NCI-H187 treated with DMSO at 0.1 percent for 48 hours (cell line): ENCODE data around the gene PNMA8A.
"Not testable (repeated sequence)": the region's sequence is repeated elsewhere in the genome, so short reads cannot be mapped to it uniquely, and the experiment has no call there.

Experiments used
- DNase-seq: peaks from one replicate; lab custom pipeline; 2025; lab: John Stamatoyannopoulos, UW

PNMA8A gene, protein sequence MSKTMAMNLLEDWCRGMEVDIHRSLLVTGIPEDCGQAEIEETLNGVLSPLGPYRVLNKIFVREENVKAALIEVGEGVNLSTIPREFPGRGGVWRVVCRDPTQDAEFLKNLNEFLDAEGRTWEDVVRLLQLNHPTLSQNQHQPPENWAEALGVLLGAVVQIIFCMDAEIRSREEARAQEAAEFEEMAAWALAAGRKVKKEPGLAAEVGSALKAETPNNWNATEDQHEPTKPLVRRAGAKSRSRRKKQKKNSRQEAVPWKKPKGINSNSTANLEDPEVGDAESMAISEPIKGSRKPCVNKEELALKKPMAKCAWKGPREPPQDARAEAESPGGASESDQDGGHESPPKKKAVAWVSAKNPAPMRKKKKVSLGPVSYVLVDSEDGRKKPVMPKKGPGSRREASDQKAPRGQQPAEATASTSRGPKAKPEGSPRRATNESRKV

DNA sequence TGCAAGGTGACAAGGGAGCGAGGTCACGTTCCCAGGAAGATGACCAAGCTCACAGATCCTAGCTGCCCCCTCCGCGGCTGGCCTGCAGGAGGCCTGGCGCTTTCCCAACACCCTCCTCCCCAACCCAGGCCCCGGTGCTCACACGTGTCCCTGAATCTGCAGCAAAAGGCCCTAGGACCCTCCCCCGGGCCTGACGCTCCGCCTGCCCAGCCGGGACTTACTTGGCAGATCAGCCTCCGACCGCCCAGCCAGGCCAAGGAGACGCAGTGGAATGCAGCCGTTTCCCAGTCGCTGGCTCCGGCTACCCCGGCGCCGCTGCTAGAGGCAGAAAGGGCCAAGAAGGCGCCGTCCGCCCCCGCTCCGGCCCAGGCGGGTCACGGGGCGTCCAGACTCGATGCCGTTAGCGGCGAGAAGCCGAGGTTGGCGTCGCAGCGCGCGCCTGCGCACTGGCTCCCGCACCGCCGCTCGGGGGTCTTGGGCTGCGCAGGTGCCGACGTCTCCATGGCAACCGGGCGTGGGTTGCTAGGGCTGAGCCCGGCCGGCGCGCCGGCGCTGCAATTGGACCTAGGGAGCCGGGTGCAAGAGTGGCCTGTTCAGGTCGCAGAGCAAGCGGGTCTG lies at the start of gene PNMA8A:
Gene PNMA8A, minus strand, starts transcription at position 448 of the 618 bp plus-strand sequence. CDS start 528 bp downstream, outside the sequence.
- DNase-seq = no peak

DNA sequence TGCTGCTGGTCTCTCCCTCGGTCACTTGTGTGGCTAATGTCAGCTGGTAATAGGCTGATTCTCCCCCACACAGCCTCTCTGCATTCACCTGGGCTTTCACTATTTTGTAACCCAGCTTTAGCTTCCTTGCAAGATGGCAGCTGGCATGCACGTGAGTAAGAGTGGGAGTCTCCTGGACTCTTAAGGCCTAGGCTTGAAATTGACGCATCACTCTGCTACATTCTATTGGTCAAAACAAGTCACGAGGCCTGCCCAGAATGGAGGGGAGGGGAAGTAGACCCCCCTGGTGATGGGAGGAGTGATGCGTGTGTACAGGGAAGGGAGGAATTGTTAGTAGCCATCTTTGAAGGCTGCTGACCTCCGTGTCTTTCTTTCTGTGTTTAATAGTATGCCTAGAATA lies 49.3 kb upstream of the PNMA8A start:
- DNase-seq = no peak

DNA sequence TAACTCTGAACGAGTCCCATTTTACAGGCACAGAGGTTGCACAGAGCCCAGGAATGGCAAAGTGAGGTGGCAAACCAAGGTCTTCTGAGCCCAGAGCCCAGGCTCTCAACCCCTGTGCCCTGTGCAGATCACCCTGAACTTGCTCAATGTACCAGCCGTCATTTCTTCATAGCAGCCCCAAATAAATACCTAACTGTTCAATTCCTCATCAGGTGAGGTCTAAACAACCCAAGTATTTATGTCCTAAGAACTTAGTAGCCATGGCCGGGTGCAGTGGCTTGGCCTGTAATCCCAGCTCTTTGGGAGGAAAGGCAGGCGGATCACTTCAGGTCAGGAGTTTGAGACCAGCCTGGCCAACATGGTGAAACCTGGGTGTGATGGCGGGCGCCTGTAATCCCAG lies 46.1 kb upstream of the PNMA8A start:
- no peak for DNase-seq

DNA sequence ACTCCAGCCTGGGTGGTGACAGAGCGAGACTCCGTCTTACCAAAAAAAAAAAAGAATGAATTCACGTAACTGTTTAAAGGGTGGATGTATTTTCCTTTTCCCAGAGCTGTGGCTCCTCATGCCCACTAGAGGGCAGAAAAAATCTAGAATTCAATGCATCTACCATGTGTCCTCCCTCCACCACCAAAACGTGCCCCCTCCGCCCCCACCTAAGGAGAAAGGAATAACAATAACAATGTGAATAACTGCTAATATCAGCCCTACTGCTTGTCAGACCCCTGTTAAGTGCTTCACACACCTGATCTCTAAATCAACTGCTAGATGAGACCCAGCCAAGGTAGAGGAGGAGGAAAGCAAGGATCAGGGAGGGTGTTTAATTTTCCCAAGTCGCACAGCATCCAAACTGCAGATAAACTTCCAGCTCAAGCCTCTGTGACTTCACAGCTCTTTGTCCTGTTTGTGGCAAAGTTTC lies 44.6 kb upstream of the PNMA8A start:
- DNase-seq = no peak

DNA sequence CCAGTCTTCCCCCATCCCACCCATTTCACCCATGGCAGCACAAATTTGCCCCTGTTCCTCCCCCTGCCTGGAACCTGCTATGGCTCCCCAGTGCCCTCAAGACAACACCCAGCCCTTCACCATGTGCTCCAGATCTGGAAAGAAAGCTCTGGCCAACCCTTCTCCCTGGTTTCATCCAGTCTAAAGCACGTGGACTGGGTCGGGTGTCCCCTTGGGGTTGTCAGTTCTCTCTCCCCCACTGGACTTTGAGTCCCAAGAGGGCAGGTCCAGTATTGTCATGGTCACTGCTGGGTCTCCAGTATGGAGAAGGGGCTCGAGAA lies 43.9 kb upstream of the PNMA8A start:
- DNase-seq = no peak

DNA sequence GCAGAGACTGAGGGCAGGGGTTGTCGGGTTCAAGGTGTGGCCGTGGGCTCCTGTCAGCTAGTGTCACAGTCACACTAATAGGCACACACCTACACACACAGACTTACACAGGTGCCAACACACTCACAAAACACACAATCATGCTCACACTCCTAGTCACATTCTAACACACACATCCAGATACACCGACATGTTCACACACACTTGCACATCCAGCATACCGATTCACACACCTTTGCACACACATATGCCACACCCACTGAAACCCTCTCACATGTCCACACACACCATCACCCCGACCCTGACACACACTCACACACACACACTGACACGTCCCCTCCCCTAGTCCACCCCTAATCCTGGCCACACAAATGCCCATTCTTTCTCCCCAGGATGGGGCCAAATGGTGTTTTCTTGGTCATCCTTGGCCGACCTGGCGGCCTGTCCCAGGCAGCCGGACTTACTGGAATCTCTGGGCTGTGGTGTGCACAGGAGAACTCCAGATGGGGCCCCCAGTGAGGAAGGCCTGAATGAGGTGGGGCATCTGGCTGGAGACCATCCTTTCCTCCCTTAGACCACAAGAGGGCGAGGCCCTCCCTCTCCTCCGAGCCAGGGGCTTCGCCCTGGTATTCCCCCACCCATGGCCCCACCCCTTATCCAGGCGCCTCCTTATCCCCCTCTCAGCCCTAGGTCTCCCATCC lies 43.4 kb upstream of the PNMA8A start:
- no peak for DNase-seq

DNA sequence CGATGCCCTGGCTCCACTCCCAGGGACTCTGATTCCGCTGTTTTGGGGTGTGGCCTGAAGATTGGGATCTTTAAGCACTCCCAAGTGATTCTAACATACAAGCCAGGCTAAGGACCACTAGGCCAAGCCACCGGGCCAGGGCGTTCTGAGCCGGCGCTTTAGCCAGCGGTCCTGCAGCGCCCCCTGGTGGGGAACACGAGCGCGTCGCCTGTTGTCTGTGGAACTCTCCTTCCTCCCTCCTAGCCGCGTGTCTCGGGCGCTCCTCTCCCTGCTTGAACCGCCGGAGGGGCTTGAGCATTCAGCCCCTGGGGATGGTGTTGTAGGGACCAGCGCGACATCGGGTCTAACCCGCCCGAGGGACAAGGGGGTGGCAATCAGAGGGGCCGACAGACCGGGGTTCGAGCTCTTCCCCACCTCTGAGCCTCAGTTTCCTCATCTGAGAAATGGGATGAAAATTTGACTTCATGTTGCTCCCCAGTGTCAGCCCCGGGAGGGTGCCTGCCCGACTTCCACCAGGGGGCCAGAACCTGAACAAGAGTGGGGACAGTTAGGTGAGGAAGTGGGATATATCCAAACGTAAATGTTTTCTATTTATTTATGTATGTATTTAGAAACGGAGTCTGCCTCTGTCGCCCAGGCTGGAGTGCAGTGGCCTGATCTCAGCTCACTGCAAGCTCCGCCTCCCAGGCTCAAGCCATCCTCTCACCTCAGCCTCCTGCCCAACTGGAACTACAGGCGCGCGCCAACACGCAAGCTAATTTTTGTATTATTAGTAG lies 42.3 kb upstream of the PNMA8A start:
- DNase-seq = no peak

DNA sequence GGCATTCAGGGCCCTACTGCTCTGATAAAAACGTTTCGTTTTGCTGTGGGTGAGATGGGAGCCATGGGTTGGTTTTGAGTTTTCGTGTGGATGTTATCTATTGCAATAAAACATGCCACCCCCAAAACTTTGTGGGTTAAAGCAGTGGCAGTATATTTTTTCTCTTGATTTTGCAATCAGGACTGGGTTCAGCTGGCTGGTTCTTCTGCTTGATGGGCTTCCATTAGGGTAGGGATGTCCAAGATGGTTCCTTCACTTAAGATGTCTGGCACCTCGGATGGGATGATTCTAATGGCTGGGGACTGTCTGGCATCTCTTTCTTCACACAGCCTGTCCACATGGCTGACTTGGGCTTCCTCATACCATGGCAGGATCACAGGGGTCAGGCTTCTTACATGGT lies 39.9 kb upstream of the PNMA8A start:
- no peak for DNase-seq

DNA sequence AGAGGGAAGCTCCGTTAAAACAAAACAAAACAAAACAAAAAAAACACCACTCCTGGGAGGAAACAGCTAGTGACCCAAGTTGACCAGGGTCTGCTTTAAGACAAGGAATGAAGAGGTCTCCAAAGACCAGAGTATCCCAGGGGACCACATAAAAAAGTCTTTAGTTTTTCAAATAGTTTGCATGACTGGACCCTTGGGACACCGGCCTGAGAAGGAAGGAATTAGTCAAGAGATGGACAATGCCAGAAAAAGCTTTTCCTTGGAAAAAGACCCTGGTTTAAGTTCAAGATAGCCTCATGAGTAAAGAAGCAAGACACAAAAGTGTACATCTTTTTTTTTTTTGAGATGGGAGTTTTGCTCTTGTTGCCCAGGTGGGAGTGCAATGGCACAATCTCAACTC lies 36.8 kb upstream of the PNMA8A start:
- DNase-seq = no peak

DNA sequence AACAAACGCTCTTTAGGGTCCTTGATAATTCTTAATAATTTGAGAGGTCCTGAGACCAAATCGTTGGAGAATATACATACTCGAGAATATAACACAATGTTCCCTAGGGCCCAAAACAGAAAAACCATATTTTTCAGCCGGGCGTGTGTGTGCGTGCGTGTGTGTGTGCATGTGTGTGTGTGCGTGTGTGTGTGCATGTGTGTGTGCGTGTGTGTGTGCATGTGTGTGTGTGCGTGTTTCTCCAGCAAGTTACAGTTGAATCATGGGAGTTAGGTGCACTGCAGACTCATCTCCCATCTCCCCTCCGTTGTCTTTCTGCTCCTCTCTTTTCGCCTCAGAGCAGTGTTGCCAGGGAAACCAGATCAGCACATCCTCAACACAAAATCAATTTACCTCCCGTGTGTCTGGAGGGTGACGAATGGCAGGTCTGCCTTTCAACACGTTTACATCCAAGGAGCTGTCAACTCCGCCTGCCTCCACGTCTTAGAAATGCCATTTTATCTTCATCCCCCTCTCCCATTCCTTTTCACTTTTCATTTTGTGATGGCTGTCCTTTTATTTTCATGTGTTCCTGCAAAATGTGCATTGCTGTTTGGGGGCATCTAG lies 32.6 kb upstream of the PNMA8A start:
- no peak for DNase-seq

DNA sequence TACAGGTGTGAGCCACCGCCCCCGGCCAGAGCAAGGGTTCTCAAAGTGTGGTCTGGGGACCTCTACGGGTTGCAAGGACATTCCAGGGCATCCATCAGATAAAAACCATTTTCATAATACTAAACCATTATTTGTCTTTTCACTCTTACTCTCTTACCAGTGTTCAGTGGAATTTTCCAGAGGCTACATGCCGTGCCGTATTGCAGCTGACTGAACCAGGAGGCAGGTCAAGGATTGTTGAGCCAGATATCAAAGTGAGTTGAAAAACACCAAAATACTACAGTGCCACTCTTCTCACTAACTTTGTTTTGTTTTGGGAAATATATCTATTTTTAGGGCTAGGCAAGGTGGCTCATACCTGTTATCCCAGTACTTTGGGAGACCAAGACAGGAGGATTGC lies 31.5 kb upstream of the PNMA8A start:
- DNase-seq = no peak

DNA sequence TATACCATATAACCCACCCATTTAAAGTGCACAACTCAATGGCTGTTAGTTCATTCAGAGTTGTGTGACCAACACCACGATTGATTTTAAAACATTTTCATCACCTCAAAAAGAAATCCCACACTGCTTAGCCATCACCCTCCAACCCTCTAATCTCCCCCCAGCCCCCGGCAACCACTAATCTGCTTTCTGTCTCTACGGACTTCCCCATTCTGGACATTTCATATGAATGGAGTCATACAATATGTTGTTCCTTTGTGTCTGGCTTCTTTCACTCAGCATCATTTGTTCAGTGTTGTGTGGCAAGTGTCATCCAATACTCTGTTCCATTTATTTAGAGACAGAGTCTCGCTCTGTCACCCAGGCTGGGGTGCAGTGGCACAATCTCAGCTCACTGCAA lies 28.3 kb upstream of the PNMA8A start:
- DNase-seq = no peak

DNA sequence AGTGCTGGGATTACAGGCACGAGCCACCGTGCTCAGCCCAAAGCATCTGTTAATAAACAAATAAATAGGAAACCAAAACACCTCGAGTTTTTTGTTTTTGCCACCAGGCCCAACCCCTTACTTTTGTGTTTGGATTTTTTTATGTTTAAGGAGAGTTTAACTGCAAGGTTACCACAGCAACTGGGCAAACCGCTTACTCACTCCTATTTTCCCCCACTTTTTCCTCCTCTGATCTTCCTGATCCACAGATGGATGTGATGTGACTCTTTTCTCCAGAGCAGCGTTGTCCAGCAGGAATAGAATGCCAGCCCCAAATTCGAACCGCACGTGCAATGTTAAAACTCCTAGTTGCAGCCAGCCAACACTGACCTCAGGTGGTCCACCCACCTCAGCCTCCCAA lies 26.4 kb upstream of the PNMA8A start:
- no peak for DNase-seq

DNA sequence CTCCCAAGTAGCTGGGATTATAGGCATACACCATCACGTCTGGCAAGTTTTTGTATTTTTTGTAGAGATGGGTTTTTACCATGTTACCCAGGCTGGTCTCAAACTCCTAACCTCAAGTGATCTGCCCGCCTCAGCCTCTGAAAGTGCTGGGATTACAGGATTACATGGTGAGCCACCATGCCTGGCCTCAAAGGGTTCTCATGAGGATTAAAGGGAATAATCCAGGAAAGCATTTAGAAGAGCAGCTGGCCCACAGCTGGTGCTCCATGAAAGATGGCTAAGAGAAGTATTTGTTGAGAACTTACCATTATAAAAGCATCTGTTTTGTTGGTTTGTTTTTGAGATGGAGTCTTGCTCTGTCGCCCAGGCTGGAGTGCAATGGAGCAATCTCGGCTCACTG lies 25.5 kb upstream of the PNMA8A start:
- DNase-seq = not testable (repeated sequence)

DNA sequence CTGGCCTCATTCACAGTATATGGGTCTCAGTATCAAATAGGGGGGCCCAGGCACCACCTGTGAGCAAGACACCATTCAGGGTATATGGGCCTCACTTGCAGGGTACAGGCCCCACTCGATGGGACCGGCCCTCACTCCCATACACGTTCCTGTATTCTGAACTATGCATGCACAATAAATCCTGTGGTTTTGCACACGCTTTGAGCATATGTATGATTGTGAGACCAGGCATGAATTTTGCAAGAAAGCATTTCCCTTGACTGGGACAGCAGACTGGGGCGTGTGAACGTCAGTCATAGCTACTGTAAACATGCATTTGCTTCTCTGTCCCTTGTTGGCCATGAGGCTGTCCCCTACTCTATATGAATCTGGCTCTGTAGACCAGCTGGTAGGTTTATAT lies 24.9 kb upstream of the PNMA8A start:
- DNase-seq = no peak

DNA sequence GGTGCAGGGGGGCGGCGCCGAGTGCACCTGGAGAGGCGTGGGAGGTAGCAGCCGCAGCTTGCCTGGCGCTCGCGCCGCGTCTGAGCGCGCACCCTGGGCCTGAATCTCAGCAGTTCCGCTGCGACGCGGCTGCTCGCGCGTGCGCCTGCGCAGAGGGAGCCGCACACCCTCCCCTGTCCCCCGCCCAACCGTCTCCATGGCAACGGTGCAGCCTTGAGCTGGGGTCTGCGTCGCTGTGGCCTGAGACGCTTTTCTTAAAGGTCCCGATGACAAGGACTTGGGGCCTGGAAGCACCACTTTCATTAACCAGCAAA lies 24.4 kb upstream of the PNMA8A start, which contains the start of gene PNMA8B:
Gene PNMA8B, minus strand, starts transcription at position 82 of the 314 bp plus-strand sequence. CDS start 402 bp downstream, outside the sequence.
- peak; percentile 53 for DNase-seq

DNA sequence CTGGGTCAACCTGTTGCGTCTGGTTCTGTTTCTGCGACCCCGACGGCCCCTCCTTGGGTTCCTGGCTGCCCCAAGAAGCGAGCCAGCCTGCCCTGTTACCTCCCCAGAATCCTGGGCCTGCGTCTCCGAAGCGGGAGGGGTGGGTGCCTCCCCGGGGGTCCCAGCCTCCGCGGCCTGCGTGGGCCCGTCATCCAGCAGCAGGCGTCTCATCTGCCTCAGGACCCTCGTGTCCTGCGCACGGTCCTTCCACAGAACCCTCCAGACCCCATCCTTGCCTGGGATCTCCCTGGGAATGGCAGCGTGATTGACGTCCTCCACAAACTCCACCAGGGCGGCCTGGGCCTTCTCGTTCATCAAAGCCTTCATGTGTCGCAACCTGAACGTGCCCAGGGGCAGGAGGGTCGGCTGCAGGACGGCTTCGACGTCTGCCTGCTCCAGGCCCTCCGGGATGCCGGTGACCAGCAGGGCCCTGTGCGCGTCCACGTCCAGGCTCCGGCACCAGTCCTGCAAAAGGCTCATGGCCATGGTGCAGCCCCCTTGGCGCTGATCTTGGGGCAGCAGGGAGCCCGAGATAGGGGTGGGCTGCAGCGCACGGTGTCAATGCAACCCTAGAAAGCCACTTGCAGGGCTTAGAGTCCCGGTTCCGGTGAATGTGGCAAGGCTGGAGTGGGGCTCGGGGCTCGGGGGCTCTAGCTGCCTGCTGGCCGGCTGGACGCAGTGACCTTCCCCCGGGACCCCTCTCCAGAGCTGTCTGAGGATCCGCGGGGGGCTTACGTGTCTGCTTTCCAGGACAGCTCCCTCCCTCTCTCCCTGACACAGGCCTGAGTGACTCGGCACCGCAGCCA lies 23.8 kb upstream of the PNMA8A start:
- DNase-seq = no peak

DNA sequence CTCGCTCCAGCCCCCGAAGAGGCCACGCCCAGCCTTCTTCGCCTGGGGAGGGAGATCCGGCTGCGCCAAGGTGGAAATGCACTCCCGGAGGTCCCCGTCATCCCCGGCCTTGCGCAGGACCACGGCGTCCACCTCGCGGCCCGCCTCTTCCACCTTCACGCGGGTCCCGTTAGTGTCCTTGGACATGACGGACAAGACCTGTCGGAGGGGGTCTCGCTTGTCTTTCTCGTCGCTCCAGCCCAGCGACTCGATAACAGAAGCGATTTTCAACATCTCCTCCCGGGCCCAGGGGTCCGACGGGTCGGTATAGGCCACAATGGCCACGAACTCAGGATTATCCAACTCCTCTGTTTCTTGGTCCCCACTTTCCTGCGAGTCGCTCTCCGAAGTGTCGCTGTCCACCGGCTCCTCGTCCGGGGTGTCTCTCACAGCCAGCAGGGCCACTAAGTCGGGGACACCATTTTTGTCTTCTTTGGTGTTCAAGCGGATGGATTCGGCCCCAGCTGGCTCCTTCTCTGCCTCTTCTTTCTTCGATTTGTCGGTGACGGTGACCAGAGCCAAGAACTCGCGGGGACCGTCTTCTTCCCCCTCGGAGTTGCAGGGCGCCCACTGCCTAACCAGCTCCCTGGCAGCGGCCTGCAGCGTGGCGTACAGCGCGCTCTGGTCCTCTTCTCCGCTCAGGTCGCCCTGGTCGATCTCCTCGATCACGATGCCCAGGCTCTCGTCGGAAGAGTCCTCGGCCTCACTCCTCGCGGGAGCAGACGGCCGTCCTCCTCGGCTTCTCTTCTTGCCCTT lies 23.0 kb upstream of the PNMA8A start:
- no peak for DNase-seq

DNA sequence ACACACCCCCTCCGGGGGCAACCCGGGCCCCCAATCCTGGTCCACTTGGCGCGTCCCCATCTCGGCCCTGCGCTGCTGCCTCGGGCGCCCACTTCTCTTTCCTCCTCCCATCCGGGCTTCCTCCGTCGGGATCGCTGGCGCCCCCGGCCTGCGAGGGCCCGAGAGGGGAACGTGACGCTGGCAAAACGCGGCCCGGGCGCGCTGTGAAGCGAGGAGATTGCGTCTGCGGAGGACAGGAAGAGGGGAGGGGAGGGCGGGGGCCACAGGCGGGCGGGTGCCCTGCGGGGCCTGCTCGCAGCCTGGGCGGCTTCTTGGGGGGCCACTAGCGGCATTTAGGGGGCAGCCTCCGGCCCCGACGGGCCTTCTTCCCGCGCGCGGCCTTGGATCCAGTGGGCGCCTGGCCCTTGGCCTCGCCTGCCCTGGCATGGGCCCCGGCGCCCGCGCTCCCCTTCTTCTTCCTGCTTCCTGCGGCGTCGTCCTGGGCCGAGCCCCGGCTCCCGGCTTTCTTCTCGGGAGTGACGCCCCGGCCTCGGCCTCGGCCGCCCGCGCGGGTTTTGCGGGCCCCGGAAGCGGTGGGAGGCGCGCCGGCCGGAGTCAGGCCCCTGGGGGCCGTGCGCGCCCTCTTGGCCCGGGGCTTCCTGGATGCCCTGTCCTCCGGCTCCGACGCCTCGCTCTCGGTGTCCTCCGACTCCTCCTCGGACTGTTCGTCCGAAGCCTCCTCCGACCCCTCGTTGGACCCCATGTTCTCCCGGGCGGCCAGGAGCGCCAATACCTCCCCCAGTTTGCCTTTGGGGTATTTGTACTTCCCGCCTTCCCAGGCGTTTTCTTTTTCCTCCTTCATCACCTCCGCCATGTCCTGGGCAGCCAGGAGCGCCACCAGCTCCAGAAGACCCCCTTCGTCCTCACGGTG lies 22.1 kb upstream of the PNMA8A start:
- no peak for DNase-seq
